HepG2 (cell line): ENCODE data around the gene NME4. TPM values are rescaled to one million over a fixed set of nuclear protein-coding genes. Genes with fewer than 3 reads are reported as not detected.

Experiments used
- AHR ChIP-seq: IDR thresholded peaks from 2 replicates; pipeline ENCODE4 v1.6.1; 2018; ENCODE audit warnings: missing genetic modification reagents, missing compliant biosample characterization
- CENPX ChIP-seq: sonication (generic); formaldehyde crosslinking; IDR thresholded peaks from 2 replicates; pipeline ENCODE4 v1.9.0; 2021; ENCODE audit warnings: mild to moderate bottlenecking, missing genetic modification reagents, moderate library complexity
- GTF2F1 ChIP-seq: fragments of 150-350 bp; IDR thresholded peaks from 2 replicates; pipeline ENCODE4 v1.6.1; 2014; ENCODE audit warnings: low read length
- HMG20B ChIP-seq: conservative IDR thresholded peaks from 2 replicates; pipeline ENCODE4 v1.6.1; 2016; ENCODE audit warnings: missing genetic modification reagents, missing compliant biosample characterization
- HMGA1 ChIP-seq: sonication (generic); formaldehyde crosslinking; conservative IDR thresholded peaks from 2 replicates; pipeline ENCODE4 v1.4.0; 2020; ENCODE audit warnings: missing genetic modification reagents
- KLF9 ChIP-seq: IDR thresholded peaks from 2 replicates; pipeline ENCODE4 v1.6.1; 2016; ENCODE audit warnings: low read depth
- MTF2 ChIP-seq: sonication (generic); formaldehyde crosslinking; IDR thresholded peaks from 2 replicates; pipeline ENCODE4 v1.5.0; 2020; ENCODE audit warnings: missing genetic modification reagents, borderline replicate concordance
- RXRA ChIP-seq: sonication (generic); formaldehyde crosslinking; IDR thresholded peaks from 2 replicates; pipeline ENCODE4 v1.5.1; 2020; ENCODE audit warnings: missing genetic modification reagents
- SMAD3 ChIP-seq: sonication (generic); formaldehyde crosslinking; IDR thresholded peaks from 2 replicates; pipeline ENCODE4 v1.4.0; 2020; ENCODE audit warnings: missing genetic modification reagents
- SP1 ChIP-seq, 2 experiments: fragments of 450-650 bp in 1 of 2; sonication (generic) in 1 of 2; formaldehyde crosslinking in 1 of 2; IDR thresholded peaks; 2 replicates each; pipeline versions ENCODE4 v1.4.0 to v1.6.1; 2016 to 2020; ENCODE audit warnings: missing genetic modification reagents in 1 of 2
- SRSF4 ChIP-seq: fragments of 200-400 bp; formaldehyde crosslinking; IDR thresholded peaks from one replicate; pipeline ENCODE4 v1.6.1; 2018; ENCODE audit warnings: mild to moderate bottlenecking, low read depth, low read length, moderate library complexity; ENCODE audit not compliant: poor library complexity, severe bottlenecking
- WIZ ChIP-seq: sonication (generic); formaldehyde crosslinking; IDR thresholded peaks from 2 replicates; pipeline ENCODE4 v1.5.1; 2020; ENCODE audit warnings: mild to moderate bottlenecking, missing genetic modification reagents
- ZBTB34 ChIP-seq: sonication (generic); formaldehyde crosslinking; IDR thresholded peaks from 2 replicates; pipeline ENCODE4 v1.8.0; 2022; ENCODE audit warnings: mild to moderate bottlenecking, missing genetic modification reagents
- ZFP36L1 ChIP-seq: sonication (generic); formaldehyde crosslinking; IDR thresholded peaks from 2 replicates; pipeline ENCODE4 v1.8.0; 2022; ENCODE audit warnings: mild to moderate bottlenecking, missing genetic modification reagents, moderate library complexity
- ZKSCAN5 ChIP-seq: sonication (generic); formaldehyde crosslinking; IDR thresholded peaks from 2 replicates; pipeline ENCODE4 v1.5.1; 2020; ENCODE audit warnings: mild to moderate bottlenecking, missing genetic modification reagents
- ZNF280B ChIP-seq: sonication (generic); formaldehyde crosslinking; IDR thresholded peaks from 2 replicates; pipeline ENCODE4 v1.5.0; 2020; ENCODE audit warnings: missing genetic modification reagents, mild to moderate bottlenecking, borderline replicate concordance
- ZNF776 ChIP-seq: sonication (generic); formaldehyde crosslinking; IDR thresholded peaks from 2 replicates; pipeline ENCODE4 v1.4.0; 2020; ENCODE audit warnings: mild to moderate bottlenecking, missing genetic modification reagents
- ZSCAN12 ChIP-seq: sonication (generic); formaldehyde crosslinking; IDR thresholded peaks from 2 replicates; pipeline ENCODE4 v1.9.0; 2021; ENCODE audit warnings: mild to moderate bottlenecking, missing genetic modification reagents
- ZSCAN31 ChIP-seq: sonication (generic); formaldehyde crosslinking; IDR thresholded peaks from 2 replicates; pipeline ENCODE4 v1.5.0; 2020; ENCODE audit warnings: low read depth, mild to moderate bottlenecking, missing genetic modification reagents
- polyA plus RNA-seq, 8 experiments: library from polyadenylated mRNA; depleted of rRNA in 3 of 8; stranded (reverse) in 7 of 8; unstranded in 1 of 8; fragments of >200 nt; fragmentation: Illumina TruSeq in 4 of 8; extraction: Trizol in 4 of 8; gene quantifications; 2 replicates each; pipeline versions ENCODE4 v1.2.1 to v1.2.3, GENCODE V29; 2011 to 2016; ENCODE audit warnings: low read depth in 4 of 8, missing spikeins in 1 of 8, mixed read lengths in 1 of 8; ENCODE audit not compliant: insufficient read depth in 1 of 8
- total RNA-seq, 5 experiments: library from RNA; depleted of rRNA; stranded (reverse); fragments of >200 nt; fragmentation: Illumina TruSeq; extraction: Trizol; gene quantifications; 2 replicates each; pipeline ENCODE4 v1.2.3, GENCODE V29; 2016; ENCODE audit warnings: low read depth in 1 of 5
- TF ChIP-seq, protein P1 (sequence below): fragments of 450-650 bp; IDR thresholded peaks from 2 replicates; pipeline ENCODE4 v1.6.1; 2017
- TF ChIP-seq, protein P2 (sequence below): sonication (generic); formaldehyde crosslinking; IDR thresholded peaks from 2 replicates; pipeline ENCODE4 v1.5.0; 2020; ENCODE audit warnings: missing genetic modification reagents
- TF ChIP-seq, protein P3 (sequence below): sonication (generic); formaldehyde crosslinking; IDR thresholded peaks from 2 replicates; pipeline ENCODE4 v1.4.0; 2020; ENCODE audit warnings: missing genetic modification reagents
- TF ChIP-seq, protein P4 (sequence below): sonication (generic); formaldehyde crosslinking; IDR thresholded peaks from 2 replicates; pipeline ENCODE4 v1.4.0; 2020; ENCODE audit warnings: mild to moderate bottlenecking, missing genetic modification reagents

The NME4 gene
- total and polyA plus RNA-seq, 2 of the 13 experiments (the other 11 are each of a cell fraction or from before 2014, with no cell fraction given) = 121 to 263 TPM

- TF ChIP-seq SP1 (IDR thresholded peaks at IDR 0.05) (no peak), SP1 (CRISPR knock-in tag; IDR thresholded peaks at IDR 0.05) (0 out of 2 replicates have a peak, but pooled peaks have one; percentile 18), ZSCAN12 (CRISPR knock-in tag) (no peak), WIZ (no peak), RXRA (CRISPR knock-in tag) (0 out of 2 replicates have a peak, but pooled peaks have one; percentile 30), AHR (CRISPR knock-in tag) (no peak), HMG20B (CRISPR knock-in tag) (no peak), CENPX (CRISPR knock-in tag) (no peak), MTF2 (CRISPR knock-in tag) (no peak), ZNF776 (CRISPR knock-in tag) (no peak), SRSF4 (no peak), KLF9 (no peak), ZFP36L1 (CRISPR knock-in tag) (no peak), HMGA1 (no peak), ZBTB34 (no peak), GTF2F1 (no peak), SMAD3 (CRISPR knock-in tag) (no peak), ZNF280B (CRISPR knock-in tag) (no peak), ZSCAN31 (CRISPR knock-in tag) (0 out of 2 replicates have a peak, but pooled peaks have one; percentile 32), ZKSCAN5 (no peak)
- TF ChIP-seq, protein P1, sequence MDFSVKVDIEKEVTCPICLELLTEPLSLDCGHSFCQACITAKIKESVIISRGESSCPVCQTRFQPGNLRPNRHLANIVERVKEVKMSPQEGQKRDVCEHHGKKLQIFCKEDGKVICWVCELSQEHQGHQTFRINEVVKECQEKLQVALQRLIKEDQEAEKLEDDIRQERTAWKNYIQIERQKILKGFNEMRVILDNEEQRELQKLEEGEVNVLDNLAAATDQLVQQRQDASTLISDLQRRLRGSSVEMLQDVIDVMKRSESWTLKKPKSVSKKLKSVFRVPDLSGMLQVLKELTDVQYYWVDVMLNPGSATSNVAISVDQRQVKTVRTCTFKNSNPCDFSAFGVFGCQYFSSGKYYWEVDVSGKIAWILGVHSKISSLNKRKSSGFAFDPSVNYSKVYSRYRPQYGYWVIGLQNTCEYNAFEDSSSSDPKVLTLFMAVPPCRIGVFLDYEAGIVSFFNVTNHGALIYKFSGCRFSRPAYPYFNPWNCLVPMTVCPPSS = no peak
- TF ChIP-seq, protein P2, sequence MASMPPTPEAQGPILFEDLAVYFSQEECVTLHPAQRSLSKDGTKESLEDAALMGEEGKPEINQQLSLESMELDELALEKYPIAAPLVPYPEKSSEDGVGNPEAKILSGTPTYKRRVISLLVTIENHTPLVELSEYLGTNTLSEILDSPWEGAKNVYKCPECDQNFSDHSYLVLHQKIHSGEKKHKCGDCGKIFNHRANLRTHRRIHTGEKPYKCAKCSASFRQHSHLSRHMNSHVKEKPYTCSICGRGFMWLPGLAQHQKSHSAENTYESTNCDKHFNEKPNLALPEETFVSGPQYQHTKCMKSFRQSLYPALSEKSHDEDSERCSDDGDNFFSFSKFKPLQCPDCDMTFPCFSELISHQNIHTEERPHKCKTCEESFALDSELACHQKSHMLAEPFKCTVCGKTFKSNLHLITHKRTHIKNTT (CRISPR knock-in tag) = no peak
- TF ChIP-seq, protein P3, sequence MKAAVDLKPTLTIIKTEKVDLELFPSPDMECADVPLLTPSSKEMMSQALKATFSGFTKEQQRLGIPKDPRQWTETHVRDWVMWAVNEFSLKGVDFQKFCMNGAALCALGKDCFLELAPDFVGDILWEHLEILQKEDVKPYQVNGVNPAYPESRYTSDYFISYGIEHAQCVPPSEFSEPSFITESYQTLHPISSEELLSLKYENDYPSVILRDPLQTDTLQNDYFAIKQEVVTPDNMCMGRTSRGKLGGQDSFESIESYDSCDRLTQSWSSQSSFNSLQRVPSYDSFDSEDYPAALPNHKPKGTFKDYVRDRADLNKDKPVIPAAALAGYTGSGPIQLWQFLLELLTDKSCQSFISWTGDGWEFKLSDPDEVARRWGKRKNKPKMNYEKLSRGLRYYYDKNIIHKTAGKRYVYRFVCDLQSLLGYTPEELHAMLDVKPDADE = no peak
- TF ChIP-seq, protein P4, sequence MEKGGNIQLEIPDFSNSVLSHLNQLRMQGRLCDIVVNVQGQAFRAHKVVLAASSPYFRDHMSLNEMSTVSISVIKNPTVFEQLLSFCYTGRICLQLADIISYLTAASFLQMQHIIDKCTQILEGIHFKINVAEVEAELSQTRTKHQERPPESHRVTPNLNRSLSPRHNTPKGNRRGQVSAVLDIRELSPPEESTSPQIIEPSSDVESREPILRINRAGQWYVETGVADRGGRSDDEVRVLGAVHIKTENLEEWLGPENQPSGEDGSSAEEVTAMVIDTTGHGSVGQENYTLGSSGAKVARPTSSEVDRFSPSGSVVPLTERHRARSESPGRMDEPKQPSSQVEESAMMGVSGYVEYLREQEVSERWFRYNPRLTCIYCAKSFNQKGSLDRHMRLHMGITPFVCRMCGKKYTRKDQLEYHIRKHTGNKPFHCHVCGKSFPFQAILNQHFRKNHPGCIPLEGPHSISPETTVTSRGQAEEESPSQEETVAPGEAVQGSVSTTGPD (CRISPR knock-in tag) = no peak
Observed at GRCh38 chr16:363110-363765, 33.8 kb upstream of the NME4 start (continued).
